Activated naive CD8-positive, alpha-beta T cell treated with anti-CD3 and anti-CD28 coated beads, Interleukin-2, amount 50 U/mL, for 16 hours (primary cell): ENCODE measurements around the gene IRF3.
"Not testable (repeated sequence)": the region's sequence is repeated elsewhere in the genome, so short reads cannot be mapped to it uniquely, and the experiment has no call there.

ENCODE experiments used
- DNase-seq: peaks from one replicate; pipeline ENCODE4 v3.0.0-alpha.2; 2020; ENCODE audit warnings: low read depth, low spot score

The IRF3 gene

GRCh38 chr19:49624967-49625910 lies 40.4 kb downstream of the IRF3 start:
- DNase-seq = no peak

GRCh38 chr19:49617860-49618259 lies 47.8 kb downstream of the IRF3 start:
- DNase-seq = not testable (repeated sequence)

- no peak for DNase-seq
These were observed 48.7 kb downstream of the IRF3 start for GRCh38 chr19:49616945-49617344.

- DNase-seq = no peak
These were observed 49.1 kb downstream of the IRF3 start for GRCh38 chr19:49616532-49616931.

GRCh38 chr19:49615861-49616260 lies 49.8 kb downstream of the IRF3 start:
- no peak for DNase-seq

- DNase-seq = no peak
These were observed 51.4 kb downstream of the IRF3 start for GRCh38 chr19:49614096-49614833.

- no peak for DNase-seq
These were observed 52.3 kb downstream of the IRF3 start for GRCh38 chr19:49613374-49613773.
